Ishikawa (cell line): ENCODE results near the gene FIBCD1.

Source experiments
- CEBPB ChIP-seq: IDR thresholded peaks from 2 replicates; pipeline ENCODE4 v1.6.1; 2012
- EP300 ChIP-seq: IDR thresholded peaks from 2 replicates; pipeline ENCODE4 v1.6.1; 2012; ENCODE audit warnings: borderline replicate concordance
- FOXM1 ChIP-seq: IDR thresholded peaks from 2 replicates; pipeline ENCODE4 v1.6.1; 2012; ENCODE audit warnings: low read depth, borderline replicate concordance
- NFIC ChIP-seq: IDR thresholded peaks from 2 replicates; pipeline ENCODE4 v1.6.1; 2012
- RAD21 ChIP-seq: IDR thresholded peaks from 2 replicates; pipeline ENCODE4 v1.6.1; 2012; ENCODE audit warnings: low read depth
- TAF1 ChIP-seq: IDR thresholded peaks from 2 replicates; pipeline ENCODE4 v1.6.1; 2012; ENCODE audit warnings: low read depth, mild to moderate bottlenecking
- YY1 ChIP-seq: IDR thresholded peaks from 2 replicates; pipeline ENCODE4 v1.6.1; 2012; ENCODE audit warnings: low read depth
- TF ChIP-seq, protein P1 (sequence below): IDR thresholded peaks from 2 replicates; pipeline ENCODE4 v1.6.1; 2012
- TF ChIP-seq, protein P2 (sequence below): IDR thresholded peaks from 2 replicates; pipeline ENCODE4 v1.6.1; 2012
- TF ChIP-seq, protein P3 (sequence below): IDR thresholded peaks from 2 replicates; pipeline ENCODE4 v1.6.1; 2012; ENCODE audit warnings: low read depth, mild to moderate bottlenecking

DNA sequence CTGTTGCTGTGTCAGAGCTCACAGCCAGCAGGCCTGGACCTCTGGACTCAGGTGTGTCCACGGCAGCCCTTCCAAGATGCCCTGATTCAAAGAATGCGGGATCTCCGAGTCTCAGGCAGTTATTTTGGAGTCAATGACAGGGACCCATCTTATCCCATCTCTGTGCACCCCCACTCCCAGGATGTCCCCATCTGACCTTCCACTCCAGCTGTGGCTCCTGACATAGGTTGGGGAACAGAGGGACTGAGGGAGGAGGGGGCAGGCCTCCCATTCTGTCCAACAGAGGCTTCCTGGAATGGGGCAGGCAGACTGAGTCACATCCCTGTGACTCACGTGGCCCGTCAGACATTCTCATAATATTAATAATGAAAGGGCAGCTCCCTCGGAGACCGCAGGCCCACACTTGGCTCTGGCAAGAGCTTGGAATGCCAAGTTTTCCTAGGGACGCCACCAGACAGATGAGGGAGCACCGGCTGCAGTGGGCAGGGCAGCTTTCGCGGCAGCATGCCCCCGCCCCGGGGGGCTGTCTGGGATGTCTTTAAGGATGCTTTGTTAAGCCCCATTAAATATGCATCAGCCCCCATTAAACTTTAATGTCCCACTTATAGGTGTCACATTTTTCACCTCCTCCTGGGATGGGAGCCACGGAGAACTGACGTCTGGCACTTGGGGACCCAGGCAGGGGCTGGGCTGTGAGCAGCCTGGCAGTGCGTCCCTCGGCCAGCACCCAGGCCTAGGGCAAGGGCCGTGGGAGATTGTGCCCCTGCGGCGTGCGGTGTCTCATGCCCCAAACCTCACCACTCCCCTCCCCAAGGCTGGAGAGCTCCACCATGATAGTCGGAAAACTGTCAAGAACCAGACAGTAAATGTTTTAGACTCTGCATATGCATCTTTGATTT lies 23.6 kb upstream of the FIBCD1 start:
- TF ChIP-seq RAD21: no peak
- TF ChIP-seq, protein P1, sequence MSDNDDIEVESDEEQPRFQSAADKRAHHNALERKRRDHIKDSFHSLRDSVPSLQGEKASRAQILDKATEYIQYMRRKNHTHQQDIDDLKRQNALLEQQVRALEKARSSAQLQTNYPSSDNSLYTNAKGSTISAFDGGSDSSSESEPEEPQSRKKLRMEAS: no peak; the same call in none of the 2 replicates
- TF ChIP-seq TAF1: no peak
- TF ChIP-seq CEBPB: no peak
- TF ChIP-seq, protein P2, sequence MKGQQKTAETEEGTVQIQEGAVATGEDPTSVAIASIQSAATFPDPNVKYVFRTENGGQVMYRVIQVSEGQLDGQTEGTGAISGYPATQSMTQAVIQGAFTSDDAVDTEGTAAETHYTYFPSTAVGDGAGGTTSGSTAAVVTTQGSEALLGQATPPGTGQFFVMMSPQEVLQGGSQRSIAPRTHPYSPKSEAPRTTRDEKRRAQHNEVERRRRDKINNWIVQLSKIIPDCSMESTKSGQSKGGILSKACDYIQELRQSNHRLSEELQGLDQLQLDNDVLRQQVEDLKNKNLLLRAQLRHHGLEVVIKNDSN: peak; percentile 56
- TF ChIP-seq EP300: no peak
- peak; percentile 92 for TF ChIP-seq NFIC
- TF ChIP-seq, protein P3, sequence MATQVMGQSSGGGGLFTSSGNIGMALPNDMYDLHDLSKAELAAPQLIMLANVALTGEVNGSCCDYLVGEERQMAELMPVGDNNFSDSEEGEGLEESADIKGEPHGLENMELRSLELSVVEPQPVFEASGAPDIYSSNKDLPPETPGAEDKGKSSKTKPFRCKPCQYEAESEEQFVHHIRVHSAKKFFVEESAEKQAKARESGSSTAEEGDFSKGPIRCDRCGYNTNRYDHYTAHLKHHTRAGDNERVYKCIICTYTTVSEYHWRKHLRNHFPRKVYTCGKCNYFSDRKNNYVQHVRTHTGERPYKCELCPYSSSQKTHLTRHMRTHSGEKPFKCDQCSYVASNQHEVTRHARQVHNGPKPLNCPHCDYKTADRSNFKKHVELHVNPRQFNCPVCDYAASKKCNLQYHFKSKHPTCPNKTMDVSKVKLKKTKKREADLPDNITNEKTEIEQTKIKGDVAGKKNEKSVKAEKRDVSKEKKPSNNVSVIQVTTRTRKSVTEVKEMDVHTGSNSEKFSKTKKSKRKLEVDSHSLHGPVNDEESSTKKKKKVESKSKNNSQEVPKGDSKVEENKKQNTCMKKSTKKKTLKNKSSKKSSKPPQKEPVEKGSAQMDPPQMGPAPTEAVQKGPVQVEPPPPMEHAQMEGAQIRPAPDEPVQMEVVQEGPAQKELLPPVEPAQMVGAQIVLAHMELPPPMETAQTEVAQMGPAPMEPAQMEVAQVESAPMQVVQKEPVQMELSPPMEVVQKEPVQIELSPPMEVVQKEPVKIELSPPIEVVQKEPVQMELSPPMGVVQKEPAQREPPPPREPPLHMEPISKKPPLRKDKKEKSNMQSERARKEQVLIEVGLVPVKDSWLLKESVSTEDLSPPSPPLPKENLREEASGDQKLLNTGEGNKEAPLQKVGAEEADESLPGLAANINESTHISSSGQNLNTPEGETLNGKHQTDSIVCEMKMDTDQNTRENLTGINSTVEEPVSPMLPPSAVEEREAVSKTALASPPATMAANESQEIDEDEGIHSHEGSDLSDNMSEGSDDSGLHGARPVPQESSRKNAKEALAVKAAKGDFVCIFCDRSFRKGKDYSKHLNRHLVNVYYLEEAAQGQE: no peak
- no peak for TF ChIP-seq FOXM1
- TF ChIP-seq YY1: no peak
